IPS-20b (cell line): ENCODE measurements around the gene CSF2.
"Not testable (repeated sequence)": the region's sequence is repeated elsewhere in the genome, so short reads cannot be mapped to it uniquely, and the experiment has no call there.

ENCODE experiments used
- H3K27ac ChIP-seq: one replicate; pipeline ENCODE4 v1.5.1; 2013; ENCODE audit warnings: low read length
- H3K27me3 ChIP-seq: 2 replicates; pipeline ENCODE4 v1.6.1; 2013; ENCODE audit warnings: mild to moderate bottlenecking, low read length, inconsistent platforms; ENCODE audit not compliant: insufficient read depth
- H3K36me3 ChIP-seq: 2 replicates; pipeline ENCODE4 v1.6.1; 2013; ENCODE audit warnings: low read depth, mild to moderate bottlenecking, inconsistent platforms, low read length, moderate library complexity; ENCODE audit not compliant: insufficient read depth
- H3K4me1 ChIP-seq: 2 replicates; pipeline ENCODE4 v1.6.1; 2013; ENCODE audit warnings: mild to moderate bottlenecking, control low read depth, inconsistent platforms, low read length, moderate library complexity; ENCODE audit not compliant: insufficient read depth
- H3K4me3 ChIP-seq: 2 replicates; pipeline ENCODE4 v1.5.1; 2013; ENCODE audit warnings: mild to moderate bottlenecking, low read length, inconsistent platforms
- H3K9ac ChIP-seq: 2 replicates; pipeline ENCODE4 v1.6.1; 2013; ENCODE audit warnings: low read depth, mild to moderate bottlenecking, inconsistent platforms, low read length, moderate library complexity
- H3K9me3 ChIP-seq: 2 replicates; pipeline ENCODE4 v1.6.1; 2013; ENCODE audit warnings: mild to moderate bottlenecking, low read depth, low read length, inconsistent platforms; ENCODE audit not compliant: insufficient read depth

The CSF2 gene

GRCh38 chr5:132108495-132108894 lies 34.9 kb downstream of the CSF2 start:
- H3K9me3 ChIP-seq, H3K27me3 ChIP-seq, H3K36me3 ChIP-seq, H3K4me1 ChIP-seq, H3K9ac ChIP-seq, H3K4me3 ChIP-seq, H3K27ac ChIP-seq: not testable (repeated sequence)

DNA sequence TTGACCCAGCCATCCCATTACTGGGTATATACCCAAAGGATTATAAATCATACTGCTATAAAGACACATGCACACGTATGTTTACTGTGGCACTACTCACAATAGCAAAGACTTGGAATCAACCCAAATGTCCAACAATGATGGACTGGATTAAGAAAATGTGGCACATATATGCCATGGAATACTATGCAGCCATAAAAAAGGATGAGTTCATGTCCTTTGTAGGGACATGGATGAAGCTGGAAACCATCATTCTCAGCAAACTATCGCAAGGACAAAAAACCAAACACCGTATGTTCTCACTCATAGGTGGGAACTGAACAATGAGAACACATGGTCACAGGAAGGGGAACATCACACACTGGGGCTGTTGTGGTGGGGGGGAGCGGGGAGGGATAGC lies 35.4 kb downstream of the CSF2 start:
- not testable (repeated sequence) for H3K9me3 ChIP-seq, H3K4me3 ChIP-seq, H3K36me3 ChIP-seq, H3K4me1 ChIP-seq, H3K27me3 ChIP-seq, H3K27ac ChIP-seq, H3K9ac ChIP-seq

GRCh38 chr5:132109494-132110053 lies 36.0 kb downstream of the CSF2 start:
- Histone ChIP-seq H3K27me3 (no peaks in the 10 kb centered on the region), H3K4me1 (no peaks in the 10 kb centered on the region), H3K9me3 (no peaks in the 10 kb centered on the region), H3K36me3 (no peaks in the 10 kb centered on the region), H3K9ac (no peak overlapping the region), H3K27ac (no peak overlapping the region), H3K4me3 (no peak overlapping the region)

- Histone ChIP-seq H3K9me3 (no peaks in the 10 kb centered on the region), H3K27me3 (no peaks in the 10 kb centered on the region), H3K36me3 (no peaks in the 10 kb centered on the region), H3K4me1 (no peaks in the 10 kb centered on the region), H3K9ac (no peak overlapping the region), H3K27ac (no peak overlapping the region), H3K4me3 (no peak overlapping the region)
Observed at GRCh38 chr5:132110195-132110594, 36.6 kb downstream of the CSF2 start.

DNA sequence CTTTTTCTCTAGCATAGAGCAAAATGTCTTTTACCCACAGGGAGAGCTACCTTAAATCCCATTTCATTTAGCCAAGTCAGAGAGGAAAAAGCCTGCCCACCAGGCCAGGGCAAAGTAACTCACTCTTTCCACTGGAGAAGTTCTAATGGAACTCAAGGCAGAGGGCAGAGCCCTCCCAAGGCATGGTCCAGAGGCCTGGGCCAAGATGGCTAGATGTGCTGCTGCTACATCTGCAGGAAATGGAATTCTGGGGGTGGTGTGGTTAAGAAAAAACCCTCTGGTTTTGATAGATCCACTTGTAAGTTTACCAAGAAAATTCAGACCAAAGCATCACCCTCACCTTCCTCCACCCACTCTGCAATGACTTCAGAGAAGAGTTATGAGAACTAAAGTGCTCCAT lies 37.3 kb downstream of the CSF2 start:
- no peaks in the 10 kb centered on the region for H3K9me3 ChIP-seq
- no peak overlapping the region for H3K27ac ChIP-seq
- no peaks in the 10 kb centered on the region for H3K4me1 ChIP-seq
- H3K27me3 ChIP-seq: no peaks in the 10 kb centered on the region
- H3K36me3 ChIP-seq: no peaks in the 10 kb centered on the region
- no peak overlapping the region for H3K9ac ChIP-seq
- no peak overlapping the region for H3K4me3 ChIP-seq

- no peaks in the 10 kb centered on the region for H3K4me1 ChIP-seq
- H3K27me3 ChIP-seq: no peaks in the 10 kb centered on the region
- no peak overlapping the region for H3K9ac ChIP-seq
- no peaks in the 10 kb centered on the region for H3K36me3 ChIP-seq
- H3K27ac ChIP-seq: no peak overlapping the region
- H3K9me3 ChIP-seq: no peaks in the 10 kb centered on the region
- no peak overlapping the region for H3K4me3 ChIP-seq
Observed at GRCh38 chr5:132112111-132112510, 38.5 kb downstream of the CSF2 start.

GRCh38 chr5:132114150-132115121 lies 40.8 kb downstream of the CSF2 start:
- Histone ChIP-seq H3K4me3 (no peak overlapping the region), H3K9me3 (no peaks in the 10 kb centered on the region), H3K4me1 (no peaks in the 10 kb centered on the region), H3K27me3 (no peaks in the 10 kb centered on the region), H3K27ac (no peak overlapping the region), H3K36me3 (no peaks in the 10 kb centered on the region), H3K9ac (no peak overlapping the region)

- Histone ChIP-seq H3K27me3 (no peaks in the 10 kb centered on the region), H3K4me3 (no peak overlapping the region), H3K9ac (no peak overlapping the region), H3K4me1 (no peaks in the 10 kb centered on the region), H3K36me3 (no peaks in the 10 kb centered on the region), H3K9me3 (no peaks in the 10 kb centered on the region), H3K27ac (no peak overlapping the region)
Observed at GRCh38 chr5:132115375-132115774, 41.8 kb downstream of the CSF2 start.

DNA sequence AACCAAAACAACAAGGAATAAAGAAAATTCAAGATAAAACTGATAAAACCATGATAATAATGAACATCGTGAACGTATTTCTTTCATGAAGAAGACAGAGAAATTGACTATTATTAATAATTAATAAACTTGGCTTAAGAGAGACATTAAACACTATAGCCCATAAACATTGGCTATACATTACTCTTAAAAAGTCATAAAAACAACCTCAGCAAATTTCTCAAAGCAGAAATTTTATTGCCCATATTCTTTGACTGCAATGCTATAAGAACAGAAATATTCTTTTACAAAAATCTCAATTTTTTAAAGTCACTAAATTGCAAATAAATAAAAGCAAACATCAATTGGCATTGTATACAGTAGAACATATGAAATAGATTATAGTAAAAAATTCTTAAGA lies 42.5 kb downstream of the CSF2 start:
- Histone ChIP-seq H3K4me3 (no peak overlapping the region), H3K9ac (no peak overlapping the region), H3K36me3 (no peaks in the 10 kb centered on the region), H3K27ac (no peak overlapping the region), H3K27me3 (no peaks in the 10 kb centered on the region), H3K4me1 (no peaks in the 10 kb centered on the region), H3K9me3 (no peaks in the 10 kb centered on the region)

DNA sequence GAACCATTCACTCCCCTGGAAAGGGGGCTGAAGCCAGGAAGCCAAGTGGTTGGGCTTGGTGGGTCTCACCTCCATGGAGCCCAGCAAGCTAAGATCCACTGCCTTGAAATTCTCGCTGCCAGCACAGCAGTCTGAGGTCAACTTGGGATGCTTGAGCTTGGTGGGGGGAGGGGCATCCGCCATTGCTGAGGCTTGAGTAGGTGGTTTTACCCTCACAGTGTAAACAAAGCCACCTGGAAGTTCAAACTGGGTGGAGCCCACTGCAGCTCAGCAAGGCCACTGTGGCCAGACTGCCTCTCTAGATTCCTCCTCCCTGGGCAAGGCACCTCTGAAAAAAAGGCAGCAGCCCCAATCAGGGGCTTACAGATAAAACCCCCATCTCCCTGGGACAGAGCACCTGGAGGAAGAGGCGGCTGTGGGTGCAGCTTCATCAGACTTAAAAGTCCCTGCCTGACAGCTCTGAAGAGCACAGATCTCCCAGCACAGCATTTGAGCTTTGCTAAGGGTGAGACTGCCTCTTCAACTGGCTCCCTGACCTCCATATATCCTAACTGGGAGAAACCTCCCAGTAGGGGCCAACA lies 43.4 kb downstream of the CSF2 start:
- H3K36me3 ChIP-seq, H3K9ac ChIP-seq, H3K9me3 ChIP-seq, H3K4me3 ChIP-seq, H3K27me3 ChIP-seq, H3K27ac ChIP-seq, H3K4me1 ChIP-seq: not testable (repeated sequence)

- not testable (repeated sequence) for H3K4me1 ChIP-seq, H3K9me3 ChIP-seq, H3K9ac ChIP-seq, H3K4me3 ChIP-seq, H3K36me3 ChIP-seq, H3K27me3 ChIP-seq, H3K27ac ChIP-seq
Observed at GRCh38 chr5:132120717-132121116, 47.1 kb downstream of the CSF2 start.

GRCh38 chr5:132122971-132123370 lies 49.4 kb downstream of the CSF2 start:
- H3K27me3 ChIP-seq, H3K9ac ChIP-seq, H3K4me3 ChIP-seq, H3K36me3 ChIP-seq, H3K4me1 ChIP-seq, H3K27ac ChIP-seq, H3K9me3 ChIP-seq: not testable (repeated sequence)
